GM19438 (cell line): ENCODE results near the gene CACNA1C.

ENCODE experiments used
- ATAC-seq: cut with Tn5 transposase; IDR thresholded peaks from one replicate; pipeline ENCODE4 v1.9.1; 2021; ENCODE audit warnings: low read depth; ENCODE audit not compliant: unreplicated experiment

Gene CACNA1C

DNA sequence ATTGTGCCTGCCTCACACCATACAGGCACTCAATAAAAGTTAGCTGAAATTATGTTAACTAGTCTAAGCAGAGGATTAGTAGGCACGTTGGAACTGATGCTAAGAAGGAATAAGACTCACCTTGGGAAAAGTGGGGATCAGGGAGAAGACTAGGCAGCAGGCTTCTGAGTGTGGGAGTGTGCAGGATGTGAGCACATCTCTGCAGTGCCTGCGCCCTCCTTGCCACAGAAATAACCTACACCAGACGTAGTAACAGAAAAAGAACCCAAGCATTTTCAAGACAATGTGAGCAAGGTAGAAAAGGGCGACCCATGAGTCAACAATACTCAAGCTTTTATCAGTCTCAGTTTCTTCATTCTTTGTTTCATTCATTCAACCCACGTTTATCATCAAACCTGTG lies 113.9 kb downstream of the CACNA1C start:
- no peak for ATAC-seq

DNA sequence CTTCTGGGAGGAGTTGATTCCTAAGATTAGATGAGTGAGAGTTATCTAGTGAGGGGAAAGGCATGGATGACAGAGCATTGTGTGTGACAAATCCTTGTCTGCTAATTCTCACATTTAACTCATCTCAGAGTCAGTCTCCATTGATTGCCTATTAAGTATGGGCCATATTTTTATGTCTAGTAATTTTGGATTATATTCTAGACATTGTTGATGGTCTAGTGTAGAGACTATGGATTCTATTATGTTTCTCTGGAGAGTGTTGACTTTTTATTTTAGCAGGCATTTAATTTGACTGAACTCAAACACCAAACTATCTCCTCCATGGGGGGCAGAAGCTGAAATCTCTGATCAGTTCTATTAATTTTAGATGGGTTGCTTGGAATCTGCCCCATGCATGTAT lies 114.4 kb downstream of the CACNA1C start:
- no peak for ATAC-seq

DNA sequence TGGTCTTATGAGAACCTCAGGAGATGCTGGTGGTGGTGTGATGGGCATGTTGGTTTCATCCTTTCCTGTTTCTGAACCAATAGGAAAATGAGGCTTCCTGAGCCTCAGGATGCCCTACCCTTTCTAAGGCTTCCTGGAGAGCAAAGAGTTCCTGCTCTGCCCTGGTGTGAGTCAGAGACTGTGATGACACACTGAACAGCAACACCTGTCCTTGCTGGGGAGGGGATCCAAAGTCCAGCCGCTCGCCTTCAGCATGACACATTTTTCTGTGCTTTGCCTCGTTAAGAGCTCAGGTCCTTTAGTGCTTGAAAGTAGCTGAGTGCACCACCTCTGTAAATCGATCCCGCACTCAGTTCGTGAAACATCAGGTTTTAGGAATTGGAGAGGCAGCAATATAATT lies 116.0 kb downstream of the CACNA1C start:
- ATAC-seq = no peak

DNA sequence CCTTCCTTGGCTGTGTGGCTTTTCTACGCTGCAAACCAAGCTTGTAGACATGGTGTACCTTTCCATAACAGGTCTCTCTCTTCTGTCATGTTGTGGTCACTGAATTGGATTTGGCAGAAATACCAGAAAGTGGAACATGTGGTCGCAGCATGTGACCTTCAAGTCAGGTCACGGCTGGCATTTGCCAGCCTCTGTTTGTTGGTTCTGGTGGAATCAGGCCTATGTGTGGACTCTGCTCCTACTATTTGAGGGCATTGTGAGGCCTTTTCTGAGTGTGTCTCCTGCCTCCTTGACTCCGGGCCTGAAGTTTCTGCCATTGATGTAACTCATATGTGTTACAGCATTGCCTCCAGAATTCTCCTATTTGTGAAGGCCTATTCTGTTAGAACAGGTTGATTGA lies 116.7 kb downstream of the CACNA1C start:
- no peak for ATAC-seq

DNA sequence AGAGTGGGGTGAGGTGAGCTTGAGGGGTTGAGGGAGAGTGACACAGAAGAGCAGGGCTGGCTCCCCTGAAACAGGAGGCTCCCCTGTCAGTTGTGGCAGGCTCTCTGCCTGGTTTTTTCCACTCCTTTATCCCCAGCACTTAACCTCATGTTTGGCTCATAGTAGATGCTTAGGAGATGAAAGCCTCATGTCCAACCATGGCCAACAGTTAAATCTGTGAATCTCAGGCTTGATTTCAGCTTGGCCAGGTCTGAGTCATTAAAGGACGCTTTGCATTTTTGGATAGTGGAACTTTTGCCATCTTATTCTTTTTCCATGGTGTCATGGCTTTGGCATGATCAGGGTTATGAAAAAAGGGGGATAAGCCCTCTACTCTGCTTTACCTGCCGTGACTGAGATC lies 117.2 kb downstream of the CACNA1C start:
- ATAC-seq = no peak

DNA sequence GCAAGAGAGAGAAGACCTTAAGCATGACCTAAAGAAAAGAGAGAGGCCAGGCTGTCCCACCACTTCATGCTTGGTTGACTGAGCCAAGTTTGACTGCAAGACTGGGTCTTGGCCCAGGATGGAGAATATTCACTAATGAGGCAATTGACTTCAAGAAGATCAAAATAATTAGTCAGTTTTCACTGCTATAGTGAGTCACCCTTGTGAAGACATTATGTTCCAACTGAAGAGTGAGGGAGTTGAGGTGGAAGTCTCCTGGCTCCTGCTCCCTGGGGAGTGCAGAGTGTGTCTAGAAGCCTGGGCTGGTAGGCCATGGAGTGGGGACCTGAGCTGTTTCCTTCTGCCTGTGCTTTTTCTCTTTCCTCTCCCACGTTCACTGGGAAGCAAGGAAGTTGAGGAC lies 117.6 kb downstream of the CACNA1C start:
- ATAC-seq = no peak

DNA sequence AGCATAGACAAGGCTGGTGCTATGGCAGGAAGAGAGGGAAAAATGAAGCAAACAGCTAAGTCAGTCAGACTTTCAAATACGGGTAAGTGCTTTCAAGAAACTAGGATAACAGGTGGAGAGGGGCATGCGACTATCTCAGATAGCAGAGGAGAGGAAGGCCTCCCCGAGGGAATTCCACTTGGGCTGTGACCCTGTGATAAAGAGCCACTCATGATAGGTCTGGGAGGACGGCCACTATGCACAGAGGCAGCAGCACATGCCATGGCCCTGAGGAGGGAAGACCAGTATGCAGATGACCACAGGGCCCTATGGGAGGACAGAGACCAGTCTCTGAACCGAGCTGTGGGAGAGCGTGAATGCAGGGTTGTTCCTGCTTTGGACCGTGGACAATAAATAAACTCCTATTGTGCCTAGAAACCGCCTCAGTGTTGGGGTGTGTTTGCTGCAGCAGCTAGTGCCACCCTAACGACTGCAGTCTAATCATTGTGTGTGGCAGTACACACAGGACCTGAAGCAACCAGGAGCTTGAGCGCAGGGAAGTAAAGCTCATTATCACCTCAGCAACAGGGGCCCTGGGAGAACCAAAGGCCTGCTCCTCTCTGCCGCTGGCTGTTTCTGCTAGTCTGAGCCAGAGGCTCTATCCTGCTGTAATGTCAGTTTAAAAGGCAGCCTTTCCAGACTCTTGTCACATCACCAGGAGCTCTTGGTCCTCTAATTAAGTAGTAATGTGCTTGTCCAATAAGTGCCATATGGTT lies 119.1 kb downstream of the CACNA1C start:
- no peak for ATAC-seq

DNA sequence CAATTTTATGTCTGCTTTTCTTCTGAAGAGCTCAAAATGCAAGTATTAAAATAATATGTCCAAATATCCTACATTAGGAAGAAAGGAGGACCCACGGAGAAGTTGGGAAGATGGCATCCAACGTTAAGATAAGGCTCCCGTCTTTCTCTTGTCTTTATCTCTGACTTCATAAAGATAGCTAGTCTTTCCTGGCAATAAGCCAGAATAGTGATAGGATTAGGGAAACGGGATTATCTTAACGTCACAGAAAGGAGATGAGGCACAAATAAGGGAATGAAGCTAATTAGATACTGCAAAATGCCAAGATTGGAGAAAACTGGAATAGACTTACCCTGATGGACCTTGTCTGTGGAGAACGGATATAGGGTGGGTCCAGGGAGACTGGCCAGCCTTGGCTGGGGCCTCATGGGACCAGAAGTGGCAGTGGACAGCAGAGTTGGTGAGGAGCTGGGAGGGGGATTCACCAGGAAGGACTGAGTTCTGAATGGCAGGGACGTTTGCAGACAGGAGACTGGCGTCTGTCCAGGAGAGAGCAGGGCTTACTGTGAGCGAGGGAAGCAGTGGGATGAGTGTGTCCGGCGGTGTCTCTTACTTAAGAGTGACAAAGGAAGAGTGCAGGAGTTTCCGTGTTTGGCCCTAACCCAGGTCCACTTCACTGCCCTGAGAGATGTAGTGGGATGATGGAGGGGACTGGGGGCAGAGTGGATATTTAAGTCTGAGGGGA lies 119.9 kb downstream of the CACNA1C start:
- ATAC-seq = no peak

DNA sequence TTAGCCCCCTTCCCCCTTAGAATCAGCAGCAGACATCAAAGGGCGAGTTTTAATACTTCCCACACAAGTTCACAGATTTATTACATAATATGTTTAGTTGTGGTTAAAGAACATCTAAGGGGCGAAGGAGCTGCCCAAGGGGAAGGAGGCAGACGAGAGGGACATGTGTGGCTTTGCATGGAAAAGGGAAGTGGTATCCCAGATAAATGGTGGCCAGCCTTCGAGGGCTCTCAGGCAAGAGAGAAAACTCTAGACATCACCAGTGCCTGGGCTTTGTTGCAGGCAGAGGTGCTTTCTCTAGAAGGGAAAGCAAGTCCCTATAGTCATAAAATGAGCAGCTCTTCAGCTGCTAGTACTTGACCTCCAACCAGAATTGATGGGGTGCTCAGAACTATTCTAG lies 121.2 kb downstream of the CACNA1C start:
- no peak for ATAC-seq

DNA sequence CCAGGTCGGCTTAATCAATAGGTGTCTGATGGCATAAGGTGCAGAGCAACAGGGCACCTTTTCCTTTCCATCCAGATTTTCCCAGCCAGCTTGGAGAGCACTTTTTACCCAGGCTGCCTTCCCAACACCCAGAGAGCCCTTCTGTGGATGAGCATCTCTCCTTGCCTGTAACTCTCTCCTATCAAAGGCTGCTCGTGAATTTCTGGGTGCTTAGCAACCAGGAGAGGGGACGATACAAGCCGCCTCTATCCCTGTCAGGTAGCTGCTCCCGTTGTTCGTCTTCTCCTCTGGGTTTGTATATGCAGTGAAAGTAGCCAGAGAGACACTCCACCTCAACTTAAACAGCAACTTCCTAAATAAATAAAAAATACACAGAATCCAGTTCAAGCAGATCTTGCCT lies 124.2 kb downstream of the CACNA1C start:
- ATAC-seq = no peak

DNA sequence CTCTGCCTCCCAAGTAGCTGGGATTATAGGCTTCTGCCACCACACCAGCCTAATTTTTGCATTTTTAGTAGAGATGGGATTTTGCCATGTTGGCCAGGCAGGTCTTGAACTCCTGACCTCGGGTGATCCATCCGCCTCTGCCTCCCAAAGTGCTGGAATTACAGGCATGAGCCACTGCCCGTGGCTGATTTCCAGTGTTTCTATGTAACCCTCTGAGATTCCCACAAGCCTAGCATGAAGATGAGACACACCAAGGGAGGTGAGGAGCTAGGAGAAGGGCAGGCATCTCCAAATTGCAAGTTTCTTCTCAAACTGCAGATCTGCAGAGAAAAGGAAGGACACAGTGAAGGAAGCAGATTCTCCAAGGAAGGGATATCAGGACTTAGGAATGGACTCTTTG lies 125.0 kb downstream of the CACNA1C start:
- ATAC-seq = no peak

DNA sequence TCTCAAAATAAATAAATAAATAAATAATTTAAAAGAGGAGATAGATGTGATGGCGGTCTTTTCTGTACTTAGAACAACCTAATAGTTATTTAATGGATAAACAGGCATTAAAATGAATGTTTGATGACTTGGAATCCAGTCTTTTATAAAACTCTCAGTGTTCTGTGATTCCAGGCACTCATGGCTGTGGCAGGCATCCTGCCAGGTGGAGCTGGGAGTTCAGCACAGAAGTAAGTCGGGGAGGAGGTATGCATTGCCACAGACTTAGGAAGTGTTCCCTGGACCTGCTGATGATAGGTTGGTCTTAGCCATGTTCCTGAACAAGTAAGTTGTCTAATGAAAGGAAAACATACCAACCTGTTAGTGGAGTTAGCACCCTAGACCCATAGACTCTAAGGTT lies 126.3 kb downstream of the CACNA1C start:
- no peak for ATAC-seq

DNA sequence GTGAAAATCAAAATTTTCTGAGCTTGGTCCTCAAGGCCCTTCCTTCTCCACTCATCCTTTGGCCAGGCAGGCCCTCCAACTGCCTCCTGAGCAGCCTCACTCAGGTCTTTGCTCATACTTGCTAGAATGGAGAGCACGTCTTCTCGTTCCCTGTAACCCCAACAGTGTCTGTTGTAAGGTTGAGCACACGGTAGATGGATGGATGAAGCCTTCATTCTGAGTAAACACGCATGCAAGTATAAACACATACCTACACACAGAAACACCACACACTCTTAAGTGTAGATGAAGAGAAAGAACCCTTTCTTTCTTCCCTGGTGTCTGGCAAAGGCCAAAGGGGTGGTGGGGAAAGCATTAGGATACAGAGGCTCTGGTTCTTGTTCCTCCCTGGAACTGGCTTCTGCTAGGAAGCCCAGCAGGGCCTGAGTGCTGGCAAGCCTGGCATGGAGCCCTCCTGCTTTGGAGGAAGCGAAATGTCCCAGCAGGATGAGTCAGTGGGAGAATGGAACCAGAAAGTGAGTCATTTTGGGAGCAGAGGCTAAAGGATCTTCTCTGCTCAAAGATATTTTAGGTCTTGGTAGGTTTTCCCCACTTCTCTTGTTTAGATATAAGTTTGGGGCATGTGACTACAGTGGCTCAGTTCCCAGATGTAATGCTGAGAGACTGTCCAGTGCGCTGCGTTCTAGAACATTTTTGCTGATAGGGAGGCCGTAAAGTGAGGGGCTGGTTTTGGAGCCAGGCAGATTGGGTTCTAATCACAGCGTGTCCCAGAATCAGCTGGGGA lies 127.4 kb downstream of the CACNA1C start:
- ATAC-seq = no peak

DNA sequence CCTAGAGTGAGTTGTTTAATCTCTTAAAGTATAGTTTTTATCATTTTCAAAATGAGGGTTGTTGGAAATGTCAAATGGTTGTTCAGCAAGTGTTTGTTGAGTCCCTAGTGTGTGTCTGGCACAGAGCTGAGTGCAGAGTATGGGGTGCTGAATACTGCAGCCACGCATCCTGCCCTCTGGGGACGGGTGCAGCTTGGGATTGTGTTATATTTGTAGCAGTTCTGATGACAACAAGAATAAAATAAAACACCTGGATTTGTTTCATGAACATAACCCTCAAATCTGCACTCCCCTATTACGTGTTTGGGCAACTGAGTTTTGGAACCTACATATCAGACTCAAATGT lies 127.9 kb downstream of the CACNA1C start:
- no peak for ATAC-seq

DNA sequence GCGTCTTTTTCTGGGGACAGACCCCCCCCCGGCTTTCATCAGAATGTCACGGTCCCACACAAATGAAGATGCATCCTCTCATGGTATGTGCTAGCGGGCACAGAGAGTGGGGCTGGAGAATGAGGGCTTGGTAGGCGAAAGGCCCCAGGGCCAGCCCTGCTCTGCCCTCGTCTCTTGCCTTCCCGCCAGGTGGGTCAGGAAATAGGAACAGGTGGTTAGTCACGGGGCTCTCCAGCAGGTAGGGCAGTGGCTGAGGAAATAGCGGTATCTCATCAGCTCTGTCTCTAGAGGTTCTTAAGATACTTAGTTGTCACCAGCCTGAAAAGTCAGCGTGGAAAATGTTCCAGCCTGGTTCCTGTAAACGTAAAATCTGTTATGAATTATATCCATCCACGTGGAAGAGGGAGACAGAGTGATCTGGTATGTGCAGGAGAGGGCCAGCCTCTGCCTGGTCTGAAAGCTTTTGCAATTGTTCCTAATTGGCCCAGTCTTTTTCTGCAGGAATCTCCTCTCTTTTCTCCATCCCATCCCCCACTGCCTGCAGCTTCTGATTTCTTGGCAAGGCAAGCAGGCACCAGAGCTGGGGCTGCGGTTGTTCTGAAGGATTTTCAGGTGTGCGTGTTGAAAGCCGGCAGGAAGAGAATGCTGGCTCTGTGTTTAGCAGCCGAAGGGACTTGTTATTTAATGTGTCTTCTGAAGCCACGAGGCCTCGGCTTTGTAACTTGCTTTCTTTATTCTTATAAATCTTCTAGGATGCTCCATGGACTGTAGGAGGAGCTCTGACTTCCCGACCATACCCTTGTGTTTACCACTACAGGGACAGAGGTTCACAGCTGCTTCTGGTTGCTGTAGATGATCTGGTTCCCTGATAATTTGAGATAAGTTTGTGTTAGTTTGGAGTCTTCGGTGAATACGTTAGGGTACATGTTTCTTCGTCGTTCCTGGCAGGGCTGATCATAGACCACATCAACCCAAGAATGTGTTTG lies 131.1 kb downstream of the CACNA1C start:
- ATAC-seq = no peak

DNA sequence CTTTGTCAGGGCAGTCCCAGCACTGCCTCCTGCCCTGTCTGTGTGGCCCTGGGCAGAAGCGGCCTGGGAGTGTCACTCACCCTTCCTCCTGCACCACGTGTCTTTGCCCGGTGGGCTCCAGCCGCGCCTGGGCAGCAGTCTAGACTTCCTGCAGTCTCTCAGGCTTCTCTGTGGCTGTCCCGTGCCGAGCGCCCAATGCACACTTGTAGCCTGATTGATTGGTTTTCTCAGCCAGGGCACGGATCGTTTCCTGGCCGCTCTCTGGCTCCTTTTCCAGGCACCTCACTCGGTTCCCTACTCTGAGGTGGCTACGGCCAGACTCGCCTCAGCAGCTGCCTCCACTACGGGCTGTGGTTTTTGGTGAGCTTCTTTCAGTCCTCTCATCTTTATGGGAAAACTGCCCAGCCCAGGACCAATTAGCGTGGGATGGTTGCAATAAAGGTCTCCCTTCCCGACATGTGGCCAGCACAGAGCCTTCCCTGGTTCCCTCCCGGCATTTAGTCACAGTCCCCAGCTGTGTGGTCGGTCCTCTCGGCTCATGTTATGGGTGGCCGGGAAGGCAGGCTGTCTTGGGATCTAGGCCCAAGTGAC lies 133.1 kb downstream of the CACNA1C start:
- ATAC-seq = no peak

DNA sequence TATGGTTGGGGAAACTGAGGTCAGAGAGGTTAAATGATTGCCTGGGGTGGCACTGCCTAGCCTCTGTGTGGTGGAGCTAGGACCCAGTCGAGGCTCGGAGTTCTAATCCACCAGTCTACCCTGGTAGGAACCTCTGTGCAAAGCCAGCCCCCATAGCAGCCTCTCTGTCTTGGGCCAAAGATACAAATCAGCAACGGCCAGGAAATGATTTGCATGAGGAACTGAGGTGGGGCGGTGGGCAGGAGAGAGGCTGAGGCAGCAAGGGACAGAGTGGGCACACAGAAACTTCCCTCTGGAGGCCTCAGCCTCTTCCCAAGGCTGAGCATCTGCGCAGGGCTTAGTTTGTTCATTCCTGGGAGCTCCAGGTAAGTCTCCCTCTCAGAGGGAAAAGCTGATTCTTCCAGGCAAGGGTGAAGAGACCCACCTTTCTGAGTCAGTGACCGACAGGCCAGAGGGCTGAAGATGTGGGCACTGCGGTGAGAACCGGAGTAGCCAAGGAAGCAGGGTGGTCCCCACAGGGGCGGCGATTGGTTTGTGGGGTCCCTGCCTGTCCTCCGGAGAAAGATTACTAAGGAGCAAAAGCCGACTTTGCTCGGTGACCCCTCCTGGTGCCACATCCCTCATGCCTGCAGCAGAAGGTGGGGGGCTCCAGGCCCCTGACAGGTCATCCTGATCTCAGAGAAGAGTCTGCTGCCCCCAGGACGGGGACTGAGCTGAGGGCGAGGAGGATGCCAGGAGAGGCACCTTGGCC lies 134.6 kb downstream of the CACNA1C start:
- ATAC-seq = no peak

DNA sequence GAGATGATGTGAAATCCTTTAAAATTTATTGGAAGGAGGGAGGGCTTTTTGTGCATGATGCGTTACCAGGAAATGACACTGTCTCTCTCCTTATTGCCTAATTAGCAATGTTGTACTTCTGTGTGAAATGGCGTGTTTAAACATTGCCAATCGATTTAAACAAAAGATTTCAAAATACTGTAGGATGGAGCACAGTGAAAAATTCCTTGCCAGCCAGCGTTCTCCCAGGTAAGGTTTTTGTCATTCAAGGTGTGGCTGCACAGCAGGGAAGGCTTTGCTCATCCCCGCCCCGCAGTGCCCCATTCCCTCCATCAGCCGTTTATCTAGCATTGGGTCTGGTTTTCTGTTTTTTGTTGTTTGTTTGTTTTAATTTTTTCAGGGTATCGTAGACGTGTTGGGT lies 137.3 kb downstream of the CACNA1C start:
- ATAC-seq = no peak

DNA sequence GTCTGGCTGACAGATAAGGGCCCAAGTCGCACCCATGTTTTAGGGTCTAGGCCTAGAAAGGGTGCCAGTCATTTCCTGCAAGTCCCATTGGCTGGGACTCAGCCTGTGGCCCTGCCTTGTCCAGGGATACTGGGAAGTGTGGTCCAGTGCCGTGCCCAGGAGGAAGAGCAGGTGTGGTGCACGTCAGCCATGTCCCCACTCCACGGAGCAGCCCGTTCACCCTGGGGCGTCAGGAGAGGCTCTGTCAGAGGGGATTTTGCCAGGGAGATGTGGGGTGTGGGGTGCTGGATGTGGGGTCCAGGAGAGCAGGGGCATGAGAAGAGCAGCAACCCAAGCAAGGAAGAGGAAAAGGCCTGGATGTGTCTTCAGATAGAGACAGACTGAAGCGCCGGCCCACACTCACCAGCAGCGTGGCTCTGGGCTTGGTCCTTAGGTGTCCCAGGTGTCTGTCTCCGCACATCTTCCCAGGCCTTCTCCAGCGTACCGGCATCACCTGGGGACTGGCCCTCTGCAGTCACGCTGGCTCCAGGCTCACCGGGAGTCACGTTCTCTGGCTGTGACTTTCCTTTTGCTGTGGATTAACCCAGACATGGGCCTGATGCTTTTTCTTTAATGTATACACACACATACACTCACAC lies 138.2 kb downstream of the CACNA1C start:
- ATAC-seq = no peak
